GM21717 (cell line): ENCODE results near the gene FNTB.

Experiments
- ATAC-seq: cut with Tn5 transposase; IDR thresholded peaks from one replicate; pipeline ENCODE4 v1.9.1; 2021; ENCODE audit warnings: mild to moderate bottlenecking, moderate library complexity; ENCODE audit not compliant: unreplicated experiment

The FNTB gene

DNA sequence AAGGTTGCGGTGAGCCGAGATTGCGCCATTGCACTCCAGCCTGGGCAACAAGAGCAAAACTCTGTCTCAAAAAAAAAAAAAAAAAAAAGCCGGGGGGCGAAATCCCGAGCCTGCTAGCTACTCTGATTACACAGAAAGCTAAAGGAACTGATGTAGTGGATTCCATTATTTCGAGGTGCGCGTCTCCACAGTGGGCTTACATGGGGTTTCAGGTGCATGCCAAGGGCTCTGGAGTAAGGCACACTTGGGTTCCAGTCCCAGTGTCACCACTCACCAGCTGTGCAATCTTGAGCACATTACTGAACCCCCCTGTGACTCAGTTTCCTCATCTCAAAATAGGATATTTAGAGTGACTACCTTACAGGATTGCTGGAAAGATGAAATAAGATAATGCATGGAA lies 12.9 kb upstream of the FNTB start:
- ATAC-seq = no peak

DNA sequence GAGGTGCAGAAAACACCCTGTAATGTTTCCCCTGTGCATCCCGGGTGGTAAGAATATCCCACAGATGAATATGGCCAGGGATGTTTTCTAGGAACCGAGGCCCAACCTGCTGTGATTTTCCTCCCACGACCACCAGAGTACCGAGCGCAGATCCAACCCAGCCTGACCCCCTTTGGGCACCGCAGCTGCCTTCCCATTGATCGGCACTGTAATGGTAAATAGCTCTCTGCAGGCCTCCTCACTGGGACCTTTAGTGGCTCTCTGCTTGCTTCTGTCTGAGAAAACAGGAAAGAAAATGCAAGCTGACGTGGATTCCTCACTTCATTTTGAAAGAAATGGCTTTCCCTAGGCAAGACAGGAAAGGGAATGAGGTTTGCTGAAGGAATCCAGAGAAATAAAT lies 12.1 kb upstream of the FNTB start:
- no peak for ATAC-seq

DNA sequence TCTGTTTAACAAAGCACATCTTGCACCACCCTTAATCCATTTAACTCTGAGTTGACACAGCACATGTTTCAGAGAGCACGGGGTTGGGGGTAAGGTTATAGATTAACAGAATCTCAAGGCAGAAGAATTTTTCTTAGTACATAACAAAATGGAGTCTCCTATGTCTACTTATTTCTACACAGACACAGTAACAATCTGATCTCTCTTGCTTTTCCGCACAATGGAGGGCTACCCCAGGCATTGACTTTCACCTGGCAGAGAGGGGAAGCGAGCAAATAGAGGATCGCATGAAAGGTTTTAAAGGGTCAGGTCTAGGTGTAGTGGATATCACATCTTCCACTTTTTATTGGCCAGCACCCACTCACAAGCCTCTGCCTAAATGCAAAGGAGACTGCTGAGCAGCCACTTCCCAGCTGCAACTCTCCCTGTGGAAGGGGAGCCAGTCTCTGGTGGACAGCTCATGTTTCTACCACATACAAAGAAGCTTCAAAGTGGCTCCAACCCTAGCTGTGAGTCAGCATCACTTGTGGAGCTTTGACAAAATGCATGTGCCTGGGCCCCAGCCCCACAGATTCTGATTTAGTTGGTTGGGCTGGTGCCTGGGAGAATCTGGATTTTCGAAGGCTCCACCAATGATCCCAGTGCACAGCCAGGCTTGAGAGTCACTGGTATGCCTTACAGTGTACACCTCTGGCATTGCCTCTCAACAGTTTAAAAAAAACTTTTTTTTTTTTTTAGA lies 7.2 kb upstream of the FNTB start:
- ATAC-seq = no peak

DNA sequence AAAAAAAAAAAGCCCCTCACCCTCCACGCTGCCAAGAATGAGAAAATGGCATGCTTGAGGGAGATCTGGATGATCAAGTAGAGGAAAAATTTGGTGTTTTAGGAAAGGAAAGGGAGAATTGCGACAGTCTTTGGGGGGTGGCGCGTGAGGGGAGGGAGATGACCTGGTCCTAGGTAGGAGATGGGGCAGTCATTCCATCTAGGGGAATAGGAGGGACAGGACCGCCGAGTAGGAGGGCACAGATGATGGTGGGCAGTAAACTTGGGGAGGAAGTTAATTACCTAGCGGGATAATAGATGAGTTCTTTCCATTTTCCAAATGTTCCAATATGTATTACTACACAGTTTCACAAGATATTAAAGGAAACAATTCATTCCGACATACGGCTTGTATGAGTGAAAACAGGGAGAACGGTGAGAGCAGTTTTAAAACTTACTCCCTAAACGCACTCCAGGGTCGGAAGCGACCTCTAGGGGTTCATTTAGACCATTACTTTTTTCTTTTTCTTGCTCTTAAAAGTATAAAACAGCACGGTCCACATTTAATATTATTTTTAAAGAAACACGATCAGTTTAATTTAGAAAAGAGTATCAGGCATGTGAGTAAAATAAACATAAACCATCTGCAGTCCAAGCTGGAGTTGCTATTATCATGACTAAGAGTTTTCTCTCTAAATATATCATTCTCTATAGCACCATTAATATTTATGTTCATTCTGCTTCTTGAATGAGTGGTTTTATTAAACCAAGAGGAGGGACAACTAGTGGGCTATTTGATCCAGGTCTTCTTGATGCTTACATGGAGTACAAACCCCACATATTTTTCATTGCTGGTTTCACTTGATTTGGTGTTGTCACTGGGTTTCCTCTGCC lies 3.0 kb upstream of the FNTB start:
- no peak for ATAC-seq

DNA sequence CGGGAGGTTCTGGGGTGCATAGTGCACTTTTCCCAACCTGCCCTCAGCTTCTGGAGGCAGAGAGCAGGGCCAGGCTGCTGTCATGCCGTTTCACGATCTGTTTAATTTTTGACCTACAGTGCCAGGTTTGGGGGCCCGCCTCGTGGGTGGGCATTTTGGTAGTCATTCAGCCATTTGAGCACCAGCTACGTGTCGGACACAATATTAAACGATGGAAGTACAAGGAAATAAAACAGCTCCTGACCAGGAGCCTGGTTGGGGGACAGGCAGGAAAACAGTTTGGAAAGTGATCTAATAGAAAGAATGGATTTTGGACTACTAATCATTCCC lies 708 bp downstream of the FNTB start:
- ATAC-seq = no peak

- no peak for ATAC-seq
These were observed 3.6 kb downstream of the FNTB start for GRCh38 chr14:64990296-64990695.

- no peak for ATAC-seq
These were observed 4.2 kb downstream of the FNTB start for GRCh38 chr14:64990939-64991338.

- ATAC-seq = no peak
These were observed 5.7 kb downstream of the FNTB start for GRCh38 chr14:64992328-64992885.

DNA sequence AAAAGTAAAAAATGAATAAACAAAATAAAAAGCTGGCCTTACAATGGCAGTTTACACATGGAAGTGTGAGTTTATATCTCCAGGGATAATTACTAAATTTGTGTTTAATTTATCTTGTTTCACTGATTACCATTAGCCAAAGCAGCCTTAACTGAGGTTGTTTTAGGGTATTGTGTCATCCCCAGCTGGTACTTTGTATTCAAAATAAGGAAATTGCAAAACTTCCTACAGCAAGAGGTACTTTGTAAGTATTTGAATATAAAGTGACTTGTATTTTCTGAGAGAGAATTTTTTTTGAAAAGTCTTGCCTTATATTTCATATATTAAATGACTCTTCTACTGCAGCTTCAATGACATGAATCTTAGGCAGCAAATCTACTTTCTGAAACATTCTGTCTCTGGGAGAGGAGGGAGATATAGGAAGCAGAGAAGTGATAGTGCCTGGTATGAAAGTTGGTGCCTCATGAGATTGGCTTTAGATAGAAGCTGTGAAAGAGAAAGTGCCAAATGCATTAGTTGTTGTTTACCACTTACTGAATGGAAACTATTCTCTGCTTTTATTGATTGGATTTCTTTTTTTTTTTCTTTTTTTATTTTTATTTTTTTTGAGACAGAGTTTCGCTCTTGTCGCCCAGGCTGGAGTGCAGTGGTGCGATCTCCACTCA lies 6.7 kb downstream of the FNTB start:
- no peak for ATAC-seq

GRCh38 chr14:64994540-64994939 lies 7.8 kb downstream of the FNTB start:
- no peak for ATAC-seq

GRCh38 chr14:64995291-64995690 lies 8.6 kb downstream of the FNTB start:
- no peak for ATAC-seq

GRCh38 chr14:64997108-64997794 lies 10.6 kb downstream of the FNTB start:
- no peak for ATAC-seq

DNA sequence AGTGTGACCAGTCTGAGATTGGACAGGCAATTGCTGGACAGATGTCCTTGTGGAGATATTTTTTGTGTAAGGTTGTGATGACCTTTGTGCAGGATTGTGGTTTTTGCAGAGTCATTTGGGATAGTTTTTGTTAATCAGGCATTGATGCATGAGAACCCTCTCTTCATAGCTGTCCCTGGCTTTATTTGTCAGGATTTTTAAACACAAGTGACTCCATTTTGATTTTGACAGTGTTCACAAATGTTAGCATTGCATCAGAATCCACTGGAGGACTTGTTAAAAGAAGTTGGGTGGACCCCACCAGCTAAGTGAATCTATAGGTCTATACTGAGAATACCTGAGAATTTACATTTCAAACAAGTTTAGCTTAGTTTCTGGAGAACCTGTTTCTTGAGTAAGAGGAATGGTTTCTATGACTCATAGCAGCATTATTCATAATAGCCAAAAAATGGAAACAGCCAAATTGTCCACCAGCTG lies 11.8 kb downstream of the FNTB start:
- no peak for ATAC-seq

DNA sequence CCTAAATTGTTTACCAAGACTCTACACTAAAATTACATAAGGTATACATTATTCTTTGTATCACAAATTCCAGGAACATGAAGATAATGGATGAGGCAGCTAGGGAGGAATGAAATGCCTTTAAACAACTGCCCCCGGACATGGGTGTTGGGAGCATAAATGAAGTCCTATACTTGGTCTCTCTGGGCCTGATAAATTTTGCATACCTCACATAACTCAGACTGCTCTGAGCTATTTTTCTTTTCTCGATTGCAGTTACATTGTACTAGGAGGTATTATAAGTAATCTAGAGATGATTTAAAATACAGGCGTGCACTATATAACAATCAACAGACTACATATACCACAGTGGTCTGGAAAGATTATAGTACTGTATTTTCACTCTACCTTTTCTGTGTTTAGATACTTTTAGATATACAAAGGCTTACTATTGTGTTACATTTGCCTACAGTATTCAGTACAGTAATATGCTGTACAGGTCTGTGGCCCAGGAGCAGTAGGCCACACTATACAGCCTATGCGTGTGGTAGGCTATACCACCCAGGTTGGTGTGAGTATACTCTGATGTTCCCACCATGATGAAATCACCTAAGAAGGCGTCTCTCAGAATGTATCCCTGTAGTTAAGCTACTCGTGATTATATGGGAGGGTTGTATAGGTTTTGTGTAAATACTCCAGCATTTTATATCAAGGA lies 14.3 kb downstream of the FNTB start:
- no peak for ATAC-seq

DNA sequence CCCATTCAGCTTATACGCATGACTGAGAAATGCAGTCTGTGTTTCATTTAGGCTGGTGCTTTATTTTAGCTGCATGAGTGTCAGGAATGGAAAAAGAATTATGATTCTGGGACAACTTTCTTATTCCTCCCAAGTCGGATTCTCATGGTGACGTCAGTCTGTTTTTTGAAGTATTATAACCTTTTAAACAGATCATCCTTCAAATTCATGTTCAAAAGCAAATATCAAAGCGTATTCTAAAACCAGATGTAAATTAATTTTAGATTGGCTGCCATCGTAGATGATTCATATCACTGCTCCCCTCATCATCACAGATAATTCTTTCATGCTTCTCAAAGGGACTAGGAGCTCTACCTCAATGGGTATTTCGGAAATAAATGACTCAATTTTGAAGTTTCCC lies 15.0 kb downstream of the FNTB start:
- no peak for ATAC-seq

DNA sequence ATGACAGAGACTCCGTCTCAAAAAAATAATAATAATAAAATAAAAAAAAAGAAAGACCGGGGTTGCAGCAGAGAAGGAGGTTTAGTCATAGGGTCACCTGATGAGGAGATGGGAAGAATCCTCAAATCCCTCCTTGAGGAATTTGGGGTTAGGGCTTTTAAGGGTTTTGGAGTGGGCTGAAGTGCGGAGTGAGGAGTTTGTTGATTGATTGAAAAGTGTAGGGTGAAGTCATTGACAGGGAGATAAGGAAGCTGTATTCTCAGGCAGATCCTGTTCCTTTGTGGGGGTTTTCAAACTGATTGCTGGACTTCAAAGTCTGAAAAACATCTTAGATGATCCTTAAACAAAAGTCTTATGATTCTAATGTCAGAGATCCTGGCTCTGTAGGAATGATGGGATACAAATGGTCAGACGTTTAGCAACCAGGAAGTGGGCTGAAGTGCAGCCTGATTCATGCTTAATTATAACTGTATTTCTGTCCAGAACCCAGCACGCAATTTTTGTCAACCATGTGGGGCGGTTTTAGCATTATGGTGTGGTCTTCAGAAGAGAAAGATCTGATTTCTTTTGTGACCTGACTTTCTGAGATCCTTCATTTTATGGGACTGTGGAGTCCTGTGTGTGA lies 16.0 kb downstream of the FNTB start:
- no peak for ATAC-seq

DNA sequence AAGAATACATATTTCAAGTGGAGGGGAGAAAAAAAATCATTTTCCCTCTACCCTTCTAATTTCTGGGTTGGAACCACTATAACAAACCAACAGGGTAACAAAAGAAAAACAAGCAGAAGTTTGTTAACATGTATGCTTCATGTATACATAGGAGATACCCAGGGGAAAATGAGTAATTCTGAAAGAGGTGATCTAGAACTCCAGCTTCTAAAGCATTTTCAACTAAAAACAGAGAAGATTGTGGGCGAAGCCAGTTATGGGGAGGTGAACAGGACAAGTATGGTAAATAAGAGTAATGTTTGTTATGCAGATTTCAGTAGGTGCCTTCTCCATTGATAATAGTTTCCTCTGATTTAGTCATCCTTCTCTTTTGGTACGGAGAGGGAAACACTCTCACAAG lies 16.7 kb downstream of the FNTB start:
- ATAC-seq = peak; percentile 48

DNA sequence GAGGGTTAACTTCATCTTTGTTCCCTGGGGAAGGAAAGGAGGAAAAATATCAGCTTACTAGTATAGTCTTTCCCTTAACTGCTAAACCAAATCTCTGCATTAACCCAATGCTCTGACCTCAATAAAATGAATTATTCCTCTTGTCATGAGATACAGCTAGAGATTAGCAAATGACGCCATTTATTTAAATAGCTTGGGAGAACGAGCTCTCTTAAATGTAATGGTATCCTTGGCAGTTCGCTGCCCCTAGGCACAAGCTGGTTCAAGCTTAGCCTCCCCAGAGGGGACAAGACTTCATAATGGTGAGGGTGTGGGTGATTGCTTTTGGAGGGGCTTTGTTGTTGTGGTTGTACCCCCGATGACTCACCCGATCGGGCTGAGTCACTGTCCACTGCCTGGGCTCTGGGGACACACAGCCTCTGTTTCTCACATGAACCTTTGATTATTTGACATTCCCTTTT lies 19.6 kb downstream of the FNTB start:
- ATAC-seq = no peak

GRCh38 chr14:65007202-65007601 lies 20.5 kb downstream of the FNTB start:
- no peak for ATAC-seq
